OCI-LY7 (cell line): Measurements from ENCODE around the gene RBM33.

ENCODE experiments used
- EZH2phosphoT487 ChIP-seq: fragments of 200-600 bp; sonication (generic); IDR thresholded peaks from 2 replicates; pipeline ENCODE4 v1.6.1; 2018; ENCODE audit warnings: low read depth, borderline replicate concordance, mild to moderate bottlenecking, mixed run types, antibody characterized with exemption, low read length, moderate library complexity, mixed read lengths
- TF ChIP-seq, protein P1 (sequence below): fragments of 200-600 bp; sonication (generic); conservative IDR thresholded peaks from 2 replicates; pipeline ENCODE4 v1.5.1; 2014; ENCODE audit warnings: mild to moderate bottlenecking, antibody characterized with exemption, low read length, moderate library complexity, mixed read lengths

DNA sequence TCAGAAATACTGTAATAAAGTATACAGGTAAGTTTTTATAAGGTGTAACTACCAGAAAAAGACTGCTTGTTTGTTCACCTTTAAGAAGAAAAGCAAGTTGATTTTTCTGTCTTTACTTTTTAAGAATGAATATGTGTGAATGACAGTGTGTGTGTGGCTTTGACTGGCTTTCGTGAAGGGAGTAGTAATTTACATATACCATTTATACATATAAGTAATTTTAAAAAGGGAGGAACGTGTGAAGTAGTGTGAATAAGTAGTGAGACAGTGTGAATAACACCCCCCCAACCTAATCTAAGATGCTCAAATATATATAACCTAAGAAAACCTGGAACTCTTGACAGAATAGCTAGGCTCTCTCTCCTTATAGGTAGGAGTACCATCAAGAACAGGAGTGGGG lies 33.2 kb downstream of the RBM33 start:
- TF ChIP-seq, protein P1, sequence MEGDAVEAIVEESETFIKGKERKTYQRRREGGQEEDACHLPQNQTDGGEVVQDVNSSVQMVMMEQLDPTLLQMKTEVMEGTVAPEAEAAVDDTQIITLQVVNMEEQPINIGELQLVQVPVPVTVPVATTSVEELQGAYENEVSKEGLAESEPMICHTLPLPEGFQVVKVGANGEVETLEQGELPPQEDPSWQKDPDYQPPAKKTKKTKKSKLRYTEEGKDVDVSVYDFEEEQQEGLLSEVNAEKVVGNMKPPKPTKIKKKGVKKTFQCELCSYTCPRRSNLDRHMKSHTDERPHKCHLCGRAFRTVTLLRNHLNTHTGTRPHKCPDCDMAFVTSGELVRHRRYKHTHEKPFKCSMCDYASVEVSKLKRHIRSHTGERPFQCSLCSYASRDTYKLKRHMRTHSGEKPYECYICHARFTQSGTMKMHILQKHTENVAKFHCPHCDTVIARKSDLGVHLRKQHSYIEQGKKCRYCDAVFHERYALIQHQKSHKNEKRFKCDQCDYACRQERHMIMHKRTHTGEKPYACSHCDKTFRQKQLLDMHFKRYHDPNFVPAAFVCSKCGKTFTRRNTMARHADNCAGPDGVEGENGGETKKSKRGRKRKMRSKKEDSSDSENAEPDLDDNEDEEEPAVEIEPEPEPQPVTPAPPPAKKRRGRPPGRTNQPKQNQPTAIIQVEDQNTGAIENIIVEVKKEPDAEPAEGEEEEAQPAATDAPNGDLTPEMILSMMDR, result no peak
- TF ChIP-seq EZH2phosphoT487, result no peak
